Eye (tissue), 1 donor: ENCODE data around the gene CALML3.

Experiments used
- DNase-seq: peaks from one replicate; pipeline ENCODE4 v3.0.0-alpha.2; 2015

The CALML3 gene

DNA sequence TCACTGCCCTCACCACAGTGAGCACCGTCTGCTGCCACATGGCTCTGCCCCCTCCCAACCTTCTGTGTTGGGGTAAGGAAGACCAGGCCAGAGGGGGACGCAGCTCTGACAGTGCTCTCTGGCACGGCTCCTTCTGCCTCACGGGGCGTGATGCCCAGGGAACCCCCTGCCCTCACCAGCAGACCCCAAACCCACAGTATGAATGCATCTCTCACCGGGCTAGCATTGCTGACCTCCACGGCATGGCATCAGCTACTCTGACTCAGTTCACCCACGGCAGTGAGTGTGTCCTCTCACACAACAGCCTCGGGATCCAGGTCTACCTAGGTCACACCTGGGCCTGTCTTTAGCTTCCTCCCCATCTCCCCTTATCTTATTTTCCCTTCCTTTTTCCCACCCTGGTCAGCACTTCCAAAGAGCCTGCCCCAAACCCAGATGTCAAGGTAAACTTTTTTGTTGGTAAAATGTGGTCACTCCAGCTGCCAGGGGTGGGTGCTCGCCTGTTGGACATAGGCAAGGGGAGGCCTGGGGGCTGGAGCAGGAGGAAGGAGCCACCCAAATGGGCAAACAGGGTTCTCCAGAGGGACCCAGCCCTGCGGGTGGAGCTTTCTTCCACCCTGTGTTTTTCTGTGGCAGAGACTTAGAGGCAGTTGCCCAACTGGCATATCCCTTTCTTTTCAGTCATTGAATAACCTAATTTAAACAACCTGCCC, 4.4 kb downstream of the CALML3 start:
- DNase-seq = no peak

DNA sequence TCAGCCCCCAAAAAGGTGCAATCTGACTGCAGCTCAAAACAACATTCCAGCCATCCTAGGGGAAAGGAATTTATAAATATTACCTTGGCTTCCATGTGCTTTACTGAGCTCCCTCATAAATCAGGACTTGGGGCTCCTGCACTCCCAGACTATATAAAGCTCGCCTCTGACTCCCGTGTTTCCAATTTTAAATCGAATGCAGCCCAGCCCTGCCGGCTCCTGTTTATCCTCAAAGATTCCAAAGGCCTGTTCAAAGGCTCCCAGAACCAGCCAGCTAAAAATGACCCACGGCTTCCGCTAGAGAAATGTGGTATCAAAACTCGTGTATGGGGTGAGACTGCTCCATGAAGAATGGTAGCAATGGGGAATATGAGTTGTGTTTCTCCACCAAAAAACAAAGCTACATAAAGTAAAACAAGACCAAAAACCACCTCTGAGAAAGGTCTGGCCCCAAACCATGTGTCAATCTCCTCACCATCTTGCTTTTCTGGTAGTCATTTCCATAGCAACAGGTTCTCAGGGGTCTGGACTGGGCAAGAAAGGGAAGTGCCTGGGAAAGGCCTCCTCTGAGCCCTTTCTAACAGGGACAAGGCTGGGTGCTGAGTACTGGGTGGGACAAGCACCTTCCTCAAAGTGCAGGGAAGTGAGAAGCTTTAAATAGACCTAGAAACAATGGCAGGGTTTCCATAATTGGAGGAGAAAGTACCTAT, 5.1 kb downstream of the CALML3 start:
- no peak for DNase-seq

GRCh38 chr10:5530412-5530806, 5.6 kb downstream of the CALML3 start:
- no peak for DNase-seq

DNA sequence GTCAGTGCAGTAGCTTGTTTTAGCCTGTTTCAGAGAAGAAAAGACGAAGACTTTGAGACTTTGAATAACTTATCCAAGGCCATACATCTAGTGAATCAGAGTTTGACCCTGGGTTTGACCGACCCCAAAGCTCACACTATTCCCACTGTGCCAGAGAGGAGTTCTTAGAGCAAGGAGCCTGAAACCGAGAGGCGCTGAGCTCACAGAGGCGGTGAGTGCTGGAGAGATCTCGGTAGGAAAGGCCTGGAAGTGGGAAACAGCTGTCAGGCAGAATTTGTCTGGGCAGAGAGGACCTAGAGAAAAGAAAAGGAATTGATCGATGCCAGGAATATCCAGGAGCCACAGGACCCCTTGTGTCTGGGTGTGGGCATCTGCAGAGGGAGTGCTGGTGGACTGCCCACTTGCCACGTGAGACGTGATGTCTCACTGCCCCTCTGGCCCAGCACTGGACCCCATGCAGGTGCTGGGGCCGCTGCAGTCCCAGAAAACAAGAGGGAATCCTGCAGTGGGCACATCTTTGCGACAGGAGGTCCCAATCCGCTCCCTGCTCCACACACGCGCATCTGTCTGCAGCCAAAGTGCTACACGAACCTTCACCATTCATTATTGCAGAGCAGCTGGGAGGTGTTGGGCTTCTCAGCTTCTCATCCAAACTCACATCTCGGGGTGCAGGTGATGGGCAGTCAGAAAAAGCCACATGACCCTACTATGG, 6.2 kb downstream of the CALML3 start:
- DNase-seq = no peak

DNA sequence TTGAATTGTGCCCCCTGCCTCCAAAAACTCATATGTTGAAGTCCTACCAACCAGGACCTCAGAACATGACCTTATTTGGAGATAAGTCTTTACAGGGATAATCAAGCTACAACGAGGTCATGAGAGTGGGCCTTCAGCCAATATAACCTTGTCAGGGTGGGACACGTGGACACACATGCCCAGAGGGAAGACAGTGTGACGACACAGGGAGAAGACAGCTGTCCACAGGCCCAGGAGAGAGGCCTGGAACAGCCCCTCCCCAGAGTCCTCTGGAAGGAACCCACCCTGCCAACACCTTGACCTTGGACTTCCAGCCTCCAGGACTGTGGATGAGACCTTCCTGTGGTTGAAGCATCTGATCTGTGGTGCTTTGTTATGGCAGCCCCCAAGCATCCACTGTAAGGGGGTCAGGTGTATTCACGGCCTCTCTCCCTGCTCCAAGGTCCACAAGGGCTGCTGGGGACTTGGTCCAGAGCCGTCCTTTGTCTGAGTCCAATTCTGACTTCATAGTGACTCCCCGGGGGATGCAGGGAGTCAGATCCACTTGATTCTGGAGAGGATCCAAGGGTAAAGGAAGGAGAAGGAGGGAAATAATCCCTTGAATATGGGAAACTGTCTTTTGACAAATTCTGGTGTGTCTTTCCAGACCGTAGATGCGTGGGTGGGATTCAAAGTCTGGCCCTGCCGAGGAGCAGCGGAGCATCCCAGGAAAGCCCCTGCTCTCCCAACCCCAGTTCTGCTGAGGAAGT, 7.0 kb downstream of the CALML3 start:
- no peak for DNase-seq

DNA sequence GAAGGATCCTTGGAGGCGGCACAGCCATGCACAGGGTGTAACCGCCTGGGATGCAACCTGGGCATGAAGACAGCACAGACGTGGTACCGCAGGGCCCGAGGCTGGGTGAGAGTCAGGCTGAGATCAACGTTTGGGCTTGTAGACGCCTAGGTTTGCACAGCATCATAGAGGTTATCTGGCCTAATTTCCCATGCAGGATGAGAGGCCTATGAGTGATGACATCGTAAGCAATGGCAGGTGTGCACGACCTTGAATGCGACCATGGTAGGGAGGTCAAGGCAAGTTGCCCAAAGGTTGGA, 7.5 kb downstream of the CALML3 start:
- no peak for DNase-seq

GRCh38 chr10:5532618-5533097, 7.9 kb downstream of the CALML3 start:
- DNase-seq = no peak

DNA sequence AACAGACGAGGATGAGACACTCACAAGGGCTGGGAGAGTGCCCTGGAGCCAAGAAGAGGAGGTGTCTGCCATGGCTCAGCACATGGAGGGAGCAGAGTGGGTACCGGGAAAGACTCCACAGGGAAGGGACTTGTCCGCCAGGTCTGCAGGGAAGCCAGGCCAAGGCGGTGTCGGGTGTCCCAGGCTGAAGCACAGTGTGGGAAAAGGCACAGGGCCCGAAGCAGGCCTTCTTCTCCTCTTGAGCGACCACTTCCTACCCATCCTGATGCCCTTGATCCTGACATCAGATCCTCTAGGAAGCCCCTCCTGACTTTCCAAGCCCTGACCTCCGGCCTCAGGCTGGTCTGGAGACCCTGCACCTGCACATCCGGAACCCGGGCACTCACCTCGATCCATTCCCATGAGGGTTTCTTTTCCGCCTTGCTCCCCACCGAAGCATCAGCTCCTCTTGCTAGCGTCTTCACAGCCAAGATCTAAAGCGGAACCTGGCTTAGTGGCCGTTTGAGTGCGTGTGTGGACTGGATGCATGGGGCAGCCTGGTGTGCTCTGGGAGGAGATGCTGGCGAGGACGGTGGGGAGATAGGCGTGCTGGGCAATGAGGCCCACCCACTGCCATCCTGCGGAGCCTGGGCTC, 8.5 kb downstream of the CALML3 start:
- DNase-seq = no peak

DNA sequence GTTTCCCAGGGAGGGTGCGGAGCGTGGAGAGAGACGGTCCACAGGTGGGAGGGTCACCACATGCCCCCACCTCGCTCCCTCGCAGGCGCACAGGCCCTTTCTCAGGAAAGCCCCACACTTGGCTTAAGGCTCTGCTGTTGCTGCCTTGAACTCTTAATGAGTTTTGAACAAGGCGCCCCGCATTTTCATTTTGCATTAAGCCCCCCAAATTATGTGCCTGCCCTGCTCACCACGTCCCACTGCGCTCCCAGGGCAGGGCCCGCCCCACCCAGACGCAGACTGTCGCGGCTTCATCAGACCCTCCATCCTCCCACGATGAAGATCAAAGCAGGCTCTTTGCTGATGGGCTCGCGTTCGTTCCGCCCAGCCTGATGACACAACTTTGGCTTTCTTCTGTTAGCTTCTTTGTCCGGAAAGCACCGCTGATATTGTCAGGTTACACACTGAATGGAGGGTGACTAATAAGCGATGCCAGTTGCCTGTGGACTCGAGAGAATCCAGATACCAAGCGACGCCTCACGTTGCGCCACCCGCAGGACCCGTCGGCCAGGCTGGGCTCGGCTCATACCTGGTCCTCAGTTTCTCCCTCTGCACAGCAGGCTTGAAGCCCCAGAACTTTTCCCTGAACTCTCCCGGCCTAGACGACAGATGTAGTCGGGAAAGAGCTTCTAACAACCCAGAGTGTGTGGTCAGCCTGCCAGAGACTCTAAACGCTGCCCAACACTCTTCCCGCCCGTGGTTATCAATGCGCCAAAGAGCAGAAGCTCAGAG, 9.5 kb downstream of the CALML3 start:
- DNase-seq = no peak

GRCh38 chr10:5534880-5535856, 10.4 kb downstream of the CALML3 start:
- DNase-seq = no peak

GRCh38 chr10:5536486-5537081, 11.8 kb downstream of the CALML3 start:
- no peak for DNase-seq

DNA sequence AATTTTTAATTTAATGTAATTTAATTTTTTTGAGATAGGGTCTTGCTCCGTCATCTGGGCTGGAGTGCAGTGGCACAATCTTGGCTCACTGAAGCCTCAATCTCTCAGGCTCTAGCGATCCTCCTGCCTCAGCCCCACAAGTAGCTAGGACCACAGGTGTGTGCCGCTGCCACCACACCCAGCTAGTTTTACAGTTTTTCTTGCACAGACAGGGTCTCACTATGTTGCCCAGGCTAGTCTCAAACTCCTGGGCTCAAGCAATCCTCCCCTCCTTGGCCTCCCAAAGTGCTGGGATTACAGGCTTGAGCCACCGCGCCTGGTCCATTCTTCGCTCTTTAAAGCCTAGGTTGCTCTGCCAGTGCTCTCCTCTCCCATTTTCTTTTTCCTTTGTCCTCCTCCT, 12.9 kb downstream of the CALML3 start:
- DNase-seq = no peak

- no peak for DNase-seq
Observed at GRCh38 chr10:5538446-5538845, 13.7 kb downstream of the CALML3 start.

DNA sequence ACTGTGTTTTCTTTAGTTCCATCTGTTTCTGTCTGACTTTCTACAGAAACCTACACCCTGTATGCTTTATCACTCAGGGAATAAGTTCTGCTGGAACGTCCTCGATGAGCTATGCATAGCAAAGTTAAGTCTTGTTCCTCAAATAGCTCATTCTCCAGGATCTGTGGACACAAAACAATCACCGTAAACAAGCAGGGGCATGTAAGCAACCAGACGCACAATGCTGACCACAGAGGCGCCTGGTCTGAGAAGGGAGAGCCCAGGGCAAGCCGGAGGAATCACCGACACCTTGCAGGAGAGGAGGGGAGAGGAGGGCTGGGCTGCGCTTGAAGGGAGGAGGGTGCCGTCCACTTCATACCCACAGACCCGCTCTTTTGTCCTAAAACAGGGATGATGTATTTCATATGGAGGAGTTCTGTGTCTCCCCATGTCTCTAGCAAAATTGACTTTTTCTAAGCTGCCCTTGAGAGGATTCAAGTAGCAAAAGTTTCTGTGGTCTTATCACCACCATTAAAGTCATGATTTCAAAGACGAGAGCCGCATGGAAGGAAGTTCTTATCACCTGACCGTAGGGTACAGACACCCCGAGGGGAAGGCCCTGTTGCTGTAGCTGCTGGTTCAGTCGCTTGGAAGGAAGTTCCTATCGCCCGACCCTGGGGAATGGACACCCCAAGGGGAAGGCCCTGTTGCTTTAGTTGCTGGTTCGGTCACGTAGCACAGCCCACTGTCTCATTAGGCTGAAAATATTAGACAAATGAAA, 14.3 kb downstream of the CALML3 start:
- no peak for DNase-seq

- DNase-seq = no peak
Observed at GRCh38 chr10:5540080-5540479, 15.3 kb downstream of the CALML3 start.

- DNase-seq = no peak
Observed at GRCh38 chr10:5540891-5541290, 16.1 kb downstream of the CALML3 start.

DNA sequence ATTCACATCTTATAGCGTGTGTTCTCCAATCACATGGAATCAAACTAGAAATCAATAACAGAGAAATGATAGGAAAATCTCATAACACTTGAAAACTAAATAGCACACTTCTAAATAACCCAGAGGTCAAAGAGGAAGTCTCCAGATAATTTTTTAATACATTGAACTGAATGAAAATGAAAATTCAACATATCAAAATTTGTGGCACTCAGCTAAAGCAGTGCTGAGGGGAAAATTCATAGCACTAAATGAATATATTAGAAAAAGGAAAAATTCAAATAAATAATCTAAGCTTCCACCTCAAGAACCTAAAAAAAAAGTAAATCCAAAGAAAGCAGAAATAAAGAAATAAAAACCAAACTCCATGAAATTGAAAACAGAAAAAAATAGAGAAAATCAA, 17.3 kb downstream of the CALML3 start:
- no peak for DNase-seq

GRCh38 chr10:5543623-5544022, 18.9 kb downstream of the CALML3 start:
- no peak for DNase-seq

GRCh38 chr10:5544216-5544805, 19.6 kb downstream of the CALML3 start:
- no peak for DNase-seq
